Suppressor macrophage (primary cell): ENCODE data around the gene ENOX1.
"Not testable (repeated sequence)": the region's sequence is repeated elsewhere in the genome, so short reads cannot be mapped to it uniquely, and the experiment has no call there.

ENCODE experiments used
- DNase-seq, 4 experiments: peaks; one replicate each; pipeline ENCODE4 v3.0.0-alpha.2; 2020 to 2022

Gene ENOX1

DNA sequence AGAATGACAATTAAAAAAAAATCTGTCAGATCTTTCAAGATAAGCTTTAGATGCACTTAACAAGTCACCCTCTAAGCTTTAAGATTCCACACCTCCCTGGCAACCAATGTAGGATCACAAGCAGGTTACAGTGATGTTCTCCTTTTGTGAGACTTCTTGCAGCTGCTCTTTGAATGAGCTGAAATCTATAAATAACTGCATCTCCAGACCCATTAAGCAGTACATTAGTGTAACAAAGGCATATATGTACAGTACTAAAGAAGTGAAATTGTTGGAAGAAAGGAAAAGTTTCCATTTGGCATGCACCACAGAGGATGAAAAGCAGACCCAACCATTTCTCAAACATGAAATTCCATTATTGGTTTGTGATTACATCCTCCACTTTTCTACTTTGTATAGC, 364.7 kb downstream of the ENOX1 start:
- DNase-seq, result no peak

DNA sequence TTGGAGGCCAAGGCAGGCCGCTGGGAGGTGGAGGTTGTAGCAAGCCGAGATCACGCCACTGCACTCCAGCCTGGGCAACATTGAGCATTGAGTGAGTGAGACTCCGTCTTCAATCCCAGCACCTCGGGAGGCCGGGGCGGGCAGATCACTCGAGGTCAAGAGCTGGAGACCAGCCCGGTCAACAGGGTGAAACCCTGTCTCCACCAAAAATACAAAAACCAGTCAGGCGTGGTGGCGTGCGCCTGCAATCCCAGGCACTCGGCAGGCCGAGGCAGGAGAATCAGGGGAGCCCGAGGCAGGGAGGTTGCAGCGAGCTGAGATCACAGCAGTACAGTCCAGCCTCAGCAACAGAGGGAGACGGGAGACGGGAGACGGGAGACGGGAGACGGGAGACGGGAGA, 369.9 kb downstream of the ENOX1 start:
- not testable (repeated sequence) for DNase-seq

DNA sequence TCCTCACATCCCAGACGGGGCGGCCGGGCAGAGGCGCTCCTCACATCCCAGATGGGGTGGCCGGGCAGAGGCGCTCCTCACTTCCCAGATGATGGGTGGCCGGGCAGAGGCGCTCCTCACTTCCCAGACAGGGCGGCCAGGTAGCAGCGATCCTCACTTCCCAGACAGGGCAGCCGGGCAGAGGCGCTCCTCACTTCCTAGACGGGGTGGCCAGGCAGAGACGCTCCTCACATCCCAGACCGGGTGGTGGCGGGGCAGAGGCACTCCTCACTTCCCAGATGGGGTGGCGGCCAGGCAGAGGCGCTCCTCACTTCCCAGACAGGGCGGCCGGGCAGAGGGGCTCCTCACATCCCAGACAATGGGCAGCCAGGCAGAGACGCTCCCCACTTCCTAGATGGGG, 370.4 kb downstream of the ENOX1 start:
- DNase-seq, result not testable (repeated sequence)

DNA sequence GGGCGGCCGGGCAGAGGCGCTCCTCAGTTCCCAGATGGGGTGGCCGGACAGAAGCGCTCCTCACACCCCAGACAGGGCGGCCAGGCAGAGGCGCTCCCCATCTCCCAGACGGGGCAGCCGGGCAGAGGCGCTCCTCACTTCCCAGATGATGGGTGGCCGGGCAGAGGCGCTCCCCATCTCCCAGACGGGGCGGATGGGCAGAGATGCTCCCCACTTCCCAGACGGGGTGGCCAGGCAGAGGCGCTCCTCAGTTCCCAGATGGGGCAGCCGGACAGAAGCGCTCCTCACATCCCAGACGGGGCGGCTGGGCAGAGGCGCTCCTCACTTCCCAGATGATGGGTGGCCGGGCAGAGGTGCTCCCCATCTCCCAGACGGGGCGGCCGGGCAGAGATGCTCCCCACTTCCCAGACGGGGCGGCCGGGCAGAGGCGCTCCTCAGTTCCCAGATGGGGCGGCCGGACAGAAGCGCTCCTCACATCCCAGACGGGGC, 370.8 kb downstream of the ENOX1 start:
- not testable (repeated sequence) for DNase-seq

DNA sequence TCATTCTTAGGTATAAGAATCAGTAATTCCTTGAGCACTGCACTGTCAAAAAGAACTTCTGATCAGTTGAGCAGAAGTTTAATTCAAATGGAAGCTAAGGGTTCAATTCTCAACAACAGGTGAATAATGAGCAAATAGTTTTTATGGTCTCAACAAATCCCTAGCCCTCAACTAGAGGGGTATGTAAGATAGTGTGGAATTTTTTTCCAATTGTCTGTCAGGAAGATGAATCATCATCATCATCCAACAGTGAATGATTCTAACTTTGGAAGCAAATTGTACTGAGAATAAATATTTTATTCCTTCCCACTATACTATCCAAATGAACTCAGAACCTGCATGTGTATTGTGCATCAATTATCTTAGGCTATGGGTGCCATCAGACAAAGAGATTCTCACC, 372.7 kb downstream of the ENOX1 start:
- DNase-seq, result no peak

- DNase-seq, result no peak
Observed at GRCh38 chr13:43411741-43412140, 375.0 kb downstream of the ENOX1 start.

GRCh38 chr13:43411211-43411610, 375.6 kb downstream of the ENOX1 start:
- no peak for DNase-seq

DNA sequence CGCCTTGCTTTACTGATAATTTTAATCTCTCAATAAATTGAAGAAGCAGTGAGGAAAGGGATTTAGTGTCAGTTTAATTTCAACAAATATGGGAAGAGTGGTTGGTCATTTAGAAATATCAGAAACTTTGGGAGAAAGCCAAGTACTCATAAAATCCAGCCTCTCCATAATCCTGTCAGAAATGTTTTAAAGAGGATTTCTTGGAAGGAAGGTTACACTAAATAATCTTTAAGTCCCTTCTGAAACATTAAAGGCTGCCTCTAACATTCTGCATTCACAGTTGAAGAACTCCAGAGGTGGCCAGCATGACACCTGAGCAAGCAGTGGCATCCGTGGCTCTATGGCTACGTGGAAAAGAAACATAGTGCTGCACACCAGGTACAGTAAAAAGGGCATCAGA, 378.5 kb downstream of the ENOX1 start:
- DNase-seq, result no peak

DNA sequence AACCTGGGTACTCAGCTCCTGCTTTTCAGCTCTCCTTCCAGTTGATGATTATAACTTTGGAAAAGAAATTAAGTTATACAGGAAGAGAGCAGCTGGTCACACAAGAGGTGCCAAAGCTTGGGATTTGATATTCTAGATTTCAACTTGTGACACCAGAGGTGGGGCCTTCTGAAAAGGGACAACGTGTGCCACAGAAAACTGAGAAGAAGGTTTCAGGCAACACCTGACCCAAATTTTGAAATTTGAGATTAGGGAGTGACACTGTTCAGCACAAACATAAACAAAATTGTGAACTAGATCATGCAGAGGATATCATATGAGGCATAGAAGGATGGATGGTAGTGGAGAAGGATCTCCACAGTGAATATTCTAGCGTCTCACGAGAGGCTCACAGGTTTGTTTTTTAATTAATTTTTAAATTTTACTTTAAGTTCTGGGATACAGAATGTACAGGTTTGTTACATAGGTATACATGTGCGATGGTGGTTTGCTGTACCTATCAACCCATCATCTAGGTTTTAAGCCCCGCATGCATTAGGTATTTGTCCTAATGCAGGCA, 379.7 kb downstream of the ENOX1 start:
- no peak for DNase-seq

- DNase-seq, result no peak
Observed at GRCh38 chr13:43405457-43405856, 381.3 kb downstream of the ENOX1 start.

DNA sequence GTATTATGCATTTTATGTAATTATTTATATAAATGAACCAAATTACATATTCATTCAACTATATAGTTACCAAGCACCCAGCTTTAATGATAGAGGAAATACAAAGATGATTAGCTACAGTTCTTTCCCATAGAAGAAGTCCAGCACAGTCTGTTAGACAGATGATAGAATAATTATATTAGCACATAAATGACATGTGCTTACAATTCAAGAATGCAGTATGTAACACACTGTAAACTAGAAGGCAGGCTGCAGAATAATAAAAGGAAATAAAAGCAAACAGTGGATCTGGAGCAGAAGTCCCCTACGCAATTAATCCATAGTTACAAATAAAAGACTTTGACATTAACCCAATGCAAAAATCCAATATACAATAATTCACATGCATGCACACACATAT, 384.4 kb downstream of the ENOX1 start:
- no peak for DNase-seq

DNA sequence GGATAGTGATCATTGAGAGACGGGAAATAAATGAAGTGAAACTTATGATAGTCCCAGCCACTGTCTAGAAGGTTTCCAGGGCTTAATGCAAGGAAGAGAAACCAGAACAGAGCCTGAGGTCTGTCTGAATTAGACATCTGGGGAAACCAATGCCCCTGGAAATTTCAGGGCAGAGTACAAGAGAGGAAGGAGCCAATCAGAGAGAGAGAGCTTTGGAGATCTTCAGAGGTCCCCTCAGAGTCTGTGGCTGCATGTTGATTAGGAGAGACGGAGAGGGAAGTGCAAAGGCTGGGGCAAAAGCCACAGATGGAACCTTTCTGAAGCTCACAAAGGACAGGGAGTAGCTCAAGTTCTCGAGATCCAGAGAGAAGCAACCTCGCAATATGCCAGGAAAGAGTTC, 385.4 kb downstream of the ENOX1 start:
- DNase-seq, result peak in 3 of 4 experiments; percentile 32 to 48 (median 46)

DNA sequence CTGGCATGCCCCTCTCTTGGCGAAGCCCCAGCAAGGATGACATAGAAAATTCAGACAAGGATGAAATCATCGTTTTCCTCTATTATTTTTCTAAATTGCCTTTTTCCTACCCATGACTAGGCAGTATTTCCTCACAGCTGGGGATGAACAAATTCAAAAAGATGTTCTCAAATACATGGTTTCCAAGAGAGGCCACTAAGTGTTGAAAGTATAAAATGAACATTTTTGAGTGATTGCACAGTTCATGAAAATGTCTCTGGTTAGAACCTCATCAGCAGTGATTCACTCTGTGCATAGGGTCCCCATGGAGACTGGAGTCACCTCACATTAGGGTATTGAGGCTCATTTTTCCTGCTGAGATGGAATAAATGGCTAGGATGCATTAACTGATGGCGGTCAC, 389.7 kb downstream of the ENOX1 start:
- DNase-seq, result no peak

- peak in 2 of 4 experiments; percentile 37 to 42 for DNase-seq
Observed at GRCh38 chr13:43391036-43391435, 395.7 kb downstream of the ENOX1 start.

GRCh38 chr13:43390619-43391018, 396.2 kb downstream of the ENOX1 start:
- DNase-seq, result no peak

- peak in 3 of 4 experiments; percentile 16 to 55 (median 53) for DNase-seq
Observed at GRCh38 chr13:43389983-43390382, 396.8 kb downstream of the ENOX1 start.

- DNase-seq, result peak in 2 of 4 experiments; percentile 35 to 41
Observed at GRCh38 chr13:43389573-43389972, 397.2 kb downstream of the ENOX1 start.

DNA sequence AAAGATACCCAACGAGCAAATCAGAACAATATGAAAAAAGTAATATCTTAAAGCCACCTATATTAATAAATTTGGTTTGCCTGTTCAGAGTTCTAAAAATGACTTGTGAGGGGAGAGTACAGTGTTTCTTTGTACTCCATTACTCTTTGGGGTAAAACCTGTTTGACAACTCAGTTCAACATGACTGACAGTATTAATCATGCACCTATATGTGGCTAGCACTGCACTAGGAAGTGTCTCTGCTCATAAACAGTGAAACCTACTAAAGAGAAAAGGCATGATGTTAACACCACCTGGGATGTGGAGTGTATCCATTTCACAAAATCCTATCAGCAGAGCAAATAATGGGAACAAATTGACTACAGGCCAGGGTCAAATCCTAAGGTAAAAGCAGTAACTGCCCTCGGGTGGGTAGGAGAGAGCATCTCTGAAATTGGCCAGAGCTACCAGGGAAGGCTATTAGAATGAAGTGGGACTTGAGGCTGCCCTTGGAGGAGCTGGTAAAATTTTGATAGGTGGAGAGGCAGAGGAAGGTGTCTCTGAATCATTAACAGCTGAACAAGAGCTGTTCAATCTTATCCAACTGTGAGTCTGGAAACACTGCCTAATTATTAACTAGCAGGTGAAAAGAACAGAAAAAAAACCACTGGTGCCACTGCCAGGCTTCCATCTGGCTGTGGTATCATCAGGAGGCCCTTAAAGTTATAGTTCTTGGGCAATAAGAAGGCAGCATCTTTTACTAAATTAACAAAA, 398.3 kb downstream of the ENOX1 start:
- DNase-seq, result no peak

GRCh38 chr13:43387880-43388279, 398.9 kb downstream of the ENOX1 start:
- DNase-seq, result no peak

- DNase-seq, result no peak
Observed at GRCh38 chr13:43383498-43384165, 403.1 kb downstream of the ENOX1 start.

DNA sequence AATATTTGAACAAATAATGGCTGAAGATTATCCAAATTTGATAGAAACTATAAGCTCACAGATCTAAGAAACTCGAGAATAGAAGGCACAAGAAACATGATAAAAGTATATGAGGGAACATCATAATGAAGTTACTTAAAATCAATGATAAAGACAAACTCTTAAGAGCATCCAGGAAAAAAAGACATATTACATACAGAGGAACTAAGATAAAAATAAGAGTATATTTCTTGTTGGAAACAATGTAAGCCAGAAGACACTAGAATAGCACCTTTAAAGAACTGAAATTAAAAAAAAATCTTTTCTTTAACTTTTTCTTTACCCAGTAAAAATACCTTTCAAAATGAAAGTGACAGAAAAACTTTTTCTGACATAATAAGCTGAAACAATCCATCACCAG, 407.0 kb downstream of the ENOX1 start:
- no peak for DNase-seq

GRCh38 chr13:43377973-43378372, 408.8 kb downstream of the ENOX1 start:
- DNase-seq, result peak; percentile 38 to 75 (median 56)

- no peak for DNase-seq
Observed at GRCh38 chr13:43377149-43377548, 409.6 kb downstream of the ENOX1 start.

DNA sequence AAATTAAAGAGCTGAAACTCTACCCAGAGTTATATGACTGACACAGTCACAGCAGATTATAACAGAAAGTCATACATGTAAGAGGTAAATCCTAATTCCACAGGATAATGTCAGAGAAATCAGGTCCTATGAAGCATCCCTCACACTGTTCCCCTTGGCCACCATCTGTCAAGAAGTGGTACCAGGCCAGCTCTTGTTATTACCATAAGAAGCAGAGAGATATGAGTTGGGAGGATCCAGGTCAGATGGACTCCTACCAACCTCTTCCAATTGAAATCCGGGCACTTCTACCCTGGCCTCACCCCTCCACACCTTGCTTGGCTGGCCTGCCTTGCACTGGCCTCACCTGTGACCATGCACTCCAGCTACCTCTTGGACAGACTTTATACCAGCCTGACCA, 410.2 kb downstream of the ENOX1 start:
- no peak for DNase-seq
